Gastrocnemius medialis (tissue), 4 donors: ENCODE results near the gene ADCY9. TPM values are rescaled to one million over a fixed set of nuclear protein-coding genes. Genes with fewer than 3 reads are reported as not detected.

Experiments used
- ATAC-seq, 2 donors: fragments of 150-250 bp; one replicate each; pipeline ENCODE4 v1.9.1; 2016
- DNase-seq, 2 donors: peaks; one replicate each; pipeline ENCODE4 v3.0.0-alpha.2; 2019
- H3K27ac ChIP-seq, 4 donors: fragments of 200-600 bp; sonication (generic); 1 replicate in 1 of 4; 2 replicates in 3 of 4; pipeline ENCODE4 v1.5.1; 2016 to 2018; ENCODE audit warnings: mild to moderate bottlenecking in 2 of 4, moderate library complexity in 1 of 4
- H3K27me3 ChIP-seq, 3 donors: fragments of 200-600 bp; sonication (generic) in 2 of 3; 1 replicate in 1 of 3; 2 replicates in 2 of 3; pipeline versions ENCODE4 v1.5.1 to v1.6.0; 2016 to 2019; ENCODE audit warnings: mild to moderate bottlenecking in 1 of 3, moderate library complexity in 1 of 3
- H3K36me3 ChIP-seq, 2 donors: fragments of 200-600 bp; sonication (generic) in 1 of 2; one replicate each; pipeline ENCODE4 v1.5.1; 2017 to 2018
- H3K4me1 ChIP-seq, 2 donors: fragments of 200-600 bp; sonication (generic) in 1 of 2; one replicate each; pipeline ENCODE4 v1.5.1; 2016 to 2017; ENCODE audit warnings: mild to moderate bottlenecking in 2 of 2
- H3K4me3 ChIP-seq, 4 donors: fragments of 200-600 bp; sonication (generic) in 3 of 4; 1 replicate in 1 of 4; 2 replicates in 3 of 4; pipeline ENCODE4 v1.5.1; 2016 to 2019; ENCODE audit warnings: mild to moderate bottlenecking in 2 of 4
- H3K9me3 ChIP-seq, 3 donors: fragments of 200-600 bp; sonication (generic) in 2 of 3; 1 replicate in 1 of 3; 2 replicates in 2 of 3; pipeline ENCODE4 v1.5.1; 2016 to 2019
- POLR2A ChIP-seq, 2 donors: fragments of 450-650 bp; IDR thresholded peaks; one replicate each; pipeline ENCODE4 v1.6.1; 2017; ENCODE audit warnings: antibody characterized with exemption in 2 of 2, mild to moderate bottlenecking in 2 of 2, moderate library complexity in 2 of 2
- in situ Hi-C, 4 donors: fragments of 200-750 bp; cut with MboI; loops; one replicate each; pipeline versions ENCODE4 v1.15.0 to v1.8.0; 2017; ENCODE audit warnings: low sequenced_read_pairs in 4 of 4
- intact Hi-C: fragments of 100-400 bp; cut with DNase I; formaldehyde crosslinking; loops from one replicate; pipeline ENCODE4 v1.15.1; 2023; ENCODE audit warnings: low total_unique reads
- total RNA-seq, 4 donors: library from RNA; depleted of rRNA; stranded (reverse); fragments of >200 nt; gene quantifications; one replicate each; pipeline versions ENCODE4 v1.1.0 to v1.2.3, GENCODE V29; 2016
- TF ChIP-seq, protein P1 (sequence below), 5 experiments: fragments of 450-650 bp in 3 of 5; fragments of 200-600 bp in 2 of 5; sonication (generic) in 2 of 5; IDR thresholded peaks in 4 of 5; conservative IDR thresholded peaks in 1 of 5; 1 replicate in 4 of 5; 2 replicates in 1 of 5; pipeline ENCODE4 v1.5.1; 2016 to 2019; ENCODE audit warnings: antibody characterized with exemption in 5 of 5, mild to moderate bottlenecking in 3 of 5, moderate library complexity in 3 of 5

The ADCY9 gene
- total RNA-seq = 100 to 1,000 TPM in 3 of 4 donors, 10 to 100 TPM in 1; 84.9 to 223 (median 163) TPM

DNA sequence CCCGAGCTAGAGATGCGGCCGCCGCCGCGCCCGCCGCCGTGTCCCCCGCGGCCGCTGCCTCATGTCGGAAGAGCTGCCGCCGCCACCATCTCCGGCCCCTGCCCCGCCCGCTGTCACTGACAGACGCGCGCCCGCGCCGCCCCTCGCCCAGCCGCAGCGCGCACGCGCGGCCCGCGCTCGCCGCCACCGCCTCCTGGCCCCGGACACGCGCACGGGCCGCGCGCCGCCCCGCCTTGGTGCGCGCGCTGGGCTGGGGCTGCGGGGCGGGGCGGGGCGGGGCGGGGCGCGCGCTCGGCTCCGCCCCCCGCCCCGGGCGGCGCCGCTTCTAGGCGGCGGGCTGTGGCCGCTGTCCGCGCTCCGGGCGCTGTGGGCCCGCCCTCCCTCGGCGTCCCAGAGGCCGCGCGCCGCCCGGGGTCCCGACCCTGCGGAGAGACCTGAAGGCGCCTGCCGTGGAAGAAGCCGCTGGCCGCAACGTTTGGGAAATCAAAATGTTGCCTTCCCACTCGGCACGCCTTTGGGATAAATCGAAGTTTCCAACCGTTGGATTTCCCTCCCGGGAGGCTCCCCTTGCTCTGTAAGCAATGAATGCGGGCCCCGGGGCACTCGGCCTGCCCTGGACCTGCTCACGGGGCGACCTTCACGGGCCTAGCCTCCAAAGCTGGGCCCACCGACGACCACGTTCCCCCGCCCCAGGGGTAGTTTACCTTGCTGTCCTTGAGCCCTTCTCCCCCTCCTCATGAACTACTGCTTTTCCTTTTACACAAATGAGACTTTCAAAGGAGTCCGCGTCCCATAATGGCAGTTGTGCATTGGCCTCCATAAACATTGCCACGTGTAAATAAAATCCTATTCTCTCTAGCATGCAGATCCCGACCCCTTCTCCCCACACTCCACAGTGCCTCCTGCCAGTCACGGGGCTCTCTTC is at the start of gene ADCY9:
ADCY9 (minus strand) TSS at position 118 of the 925 bp plus-strand sequence. CDS start 1,000 bp downstream, outside the sequence.
- Histone ChIP-seq H3K36me3 (no peaks in the 10 kb centered on the region), H3K4me3 (peak within 1 kb of the TSS; percentile 66 to 82 (median 72)), H3K27me3 (no peaks in the 10 kb centered on the region), H3K27ac (peak within 1 kb of the TSS; percentile 83 to 93 (median 90)), H3K9me3 (no peaks in the 10 kb centered on the region), H3K4me1 (peaks cover 37 to 42% of the 10 kb centered on the region in 2 donors)
- in situ Hi-C loops (loop anchor here in 2 of 4 donors (25.0 kb wide), 2 partner anchors 129 to 146 kb away; partner anchors contain the start of gene TFAP4 (in 1 of the 2)), intact Hi-C loops (loop anchor here (1.0 to 5.0 kb wide), 5 partner anchors 67 to 504 kb away; partner anchors contain the start of gene SLX4)
- peak; percentile 64 to 74 for DNase-seq
- ATAC-seq = peak; percentile 63 to 66
- TF ChIP-seq, protein P1, sequence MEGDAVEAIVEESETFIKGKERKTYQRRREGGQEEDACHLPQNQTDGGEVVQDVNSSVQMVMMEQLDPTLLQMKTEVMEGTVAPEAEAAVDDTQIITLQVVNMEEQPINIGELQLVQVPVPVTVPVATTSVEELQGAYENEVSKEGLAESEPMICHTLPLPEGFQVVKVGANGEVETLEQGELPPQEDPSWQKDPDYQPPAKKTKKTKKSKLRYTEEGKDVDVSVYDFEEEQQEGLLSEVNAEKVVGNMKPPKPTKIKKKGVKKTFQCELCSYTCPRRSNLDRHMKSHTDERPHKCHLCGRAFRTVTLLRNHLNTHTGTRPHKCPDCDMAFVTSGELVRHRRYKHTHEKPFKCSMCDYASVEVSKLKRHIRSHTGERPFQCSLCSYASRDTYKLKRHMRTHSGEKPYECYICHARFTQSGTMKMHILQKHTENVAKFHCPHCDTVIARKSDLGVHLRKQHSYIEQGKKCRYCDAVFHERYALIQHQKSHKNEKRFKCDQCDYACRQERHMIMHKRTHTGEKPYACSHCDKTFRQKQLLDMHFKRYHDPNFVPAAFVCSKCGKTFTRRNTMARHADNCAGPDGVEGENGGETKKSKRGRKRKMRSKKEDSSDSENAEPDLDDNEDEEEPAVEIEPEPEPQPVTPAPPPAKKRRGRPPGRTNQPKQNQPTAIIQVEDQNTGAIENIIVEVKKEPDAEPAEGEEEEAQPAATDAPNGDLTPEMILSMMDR (IDR thresholded peaks at IDR 0.05 in 4 of 5, conservative IDR thresholded peaks at IDR 0.05 in 1 of 5) = peak in 1 of 5 experiments; percentile 6
- peak; percentile 81 to 88 for TF ChIP-seq POLR2A (IDR thresholded peaks at IDR 0.05)

DNA sequence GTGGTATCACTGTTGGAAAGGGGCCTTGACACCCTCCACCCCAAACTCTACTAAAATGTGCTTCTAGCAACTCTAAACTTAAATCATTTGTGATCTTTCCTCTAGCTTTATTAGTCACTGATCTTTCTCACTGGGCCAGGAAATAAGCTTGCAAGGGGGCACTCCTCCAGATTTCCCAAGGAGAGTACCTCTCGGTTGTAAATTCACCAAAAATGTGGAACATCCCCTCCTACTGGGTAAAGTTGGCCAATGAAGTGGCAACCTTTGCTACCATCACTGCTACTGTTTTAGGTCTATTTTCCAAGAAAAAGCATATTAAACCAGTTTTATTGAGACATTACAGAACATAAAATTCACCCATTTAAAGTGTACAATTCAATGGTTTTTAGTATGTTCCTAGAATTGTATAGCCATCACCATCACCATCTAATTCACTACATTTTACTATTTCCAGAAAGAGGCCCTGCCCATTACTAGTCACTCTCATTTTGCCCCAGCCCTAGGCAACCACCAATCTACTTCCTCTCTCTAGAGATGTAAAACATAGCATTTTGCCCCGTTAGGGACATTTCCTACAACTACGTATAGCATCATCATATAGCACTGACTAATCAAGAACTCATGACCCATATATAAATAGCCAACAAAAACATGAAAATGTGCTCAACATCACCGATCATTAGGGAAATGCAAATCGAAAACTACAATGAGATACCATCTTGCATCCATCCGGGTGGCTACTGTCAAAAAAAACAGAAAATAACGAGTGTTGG is 44.6 kb upstream of the ADCY9 start:
- Histone ChIP-seq H3K4me3 (no peak overlapping the region), H3K9me3 (no peaks in the 10 kb centered on the region), H3K27me3 (no peaks in the 10 kb centered on the region), H3K27ac (no peak overlapping the region), H3K36me3 (no peaks in the 10 kb centered on the region), H3K4me1 (no peaks in the 10 kb centered on the region)
- in situ Hi-C loops (no loop called here), intact Hi-C loops (no loop called here)
- ATAC-seq (no peak), DNase-seq (no peak)
- TF ChIP-seq POLR2A (IDR thresholded peaks at IDR 0.05) = no peak
- TF ChIP-seq, protein P1 (IDR thresholded peaks at IDR 0.05 in 4 of 5, conservative IDR thresholded peaks at IDR 0.05 in 1 of 5) = no peak

DNA sequence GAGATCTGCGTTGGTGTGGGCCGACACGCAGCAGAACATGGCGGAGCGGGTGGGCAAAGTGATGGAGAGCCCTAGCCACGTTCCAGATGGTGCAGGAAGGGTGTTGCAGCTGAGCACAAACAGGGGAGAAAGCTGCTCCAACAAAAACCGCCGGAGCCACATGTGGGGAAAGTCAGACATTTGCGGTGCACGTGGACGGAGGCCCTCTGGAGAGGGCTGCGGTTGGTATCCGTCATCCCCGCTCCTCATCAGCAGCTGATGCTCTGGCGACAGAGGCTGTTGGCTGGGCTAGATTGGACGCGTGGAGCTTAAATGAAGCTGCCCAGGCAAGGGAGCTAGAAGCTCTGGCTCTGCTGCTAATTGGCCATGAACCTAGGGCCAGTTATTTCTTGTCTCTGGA is 43.5 kb upstream of the ADCY9 start:
- Histone ChIP-seq H3K4me1 (no peaks in the 10 kb centered on the region), H3K27ac (no peak overlapping the region), H3K27me3 (no peaks in the 10 kb centered on the region), H3K36me3 (no peaks in the 10 kb centered on the region), H3K4me3 (no peak overlapping the region), H3K9me3 (no peaks in the 10 kb centered on the region)
- DNase-seq = no peak
- no peak for ATAC-seq
- no peak for TF ChIP-seq POLR2A (IDR thresholded peaks at IDR 0.05)
- TF ChIP-seq, protein P1 (IDR thresholded peaks at IDR 0.05 in 4 of 5, conservative IDR thresholded peaks at IDR 0.05 in 1 of 5) = no peak
- intact Hi-C loops (no loop called here), in situ Hi-C loops (no loop called here)

DNA sequence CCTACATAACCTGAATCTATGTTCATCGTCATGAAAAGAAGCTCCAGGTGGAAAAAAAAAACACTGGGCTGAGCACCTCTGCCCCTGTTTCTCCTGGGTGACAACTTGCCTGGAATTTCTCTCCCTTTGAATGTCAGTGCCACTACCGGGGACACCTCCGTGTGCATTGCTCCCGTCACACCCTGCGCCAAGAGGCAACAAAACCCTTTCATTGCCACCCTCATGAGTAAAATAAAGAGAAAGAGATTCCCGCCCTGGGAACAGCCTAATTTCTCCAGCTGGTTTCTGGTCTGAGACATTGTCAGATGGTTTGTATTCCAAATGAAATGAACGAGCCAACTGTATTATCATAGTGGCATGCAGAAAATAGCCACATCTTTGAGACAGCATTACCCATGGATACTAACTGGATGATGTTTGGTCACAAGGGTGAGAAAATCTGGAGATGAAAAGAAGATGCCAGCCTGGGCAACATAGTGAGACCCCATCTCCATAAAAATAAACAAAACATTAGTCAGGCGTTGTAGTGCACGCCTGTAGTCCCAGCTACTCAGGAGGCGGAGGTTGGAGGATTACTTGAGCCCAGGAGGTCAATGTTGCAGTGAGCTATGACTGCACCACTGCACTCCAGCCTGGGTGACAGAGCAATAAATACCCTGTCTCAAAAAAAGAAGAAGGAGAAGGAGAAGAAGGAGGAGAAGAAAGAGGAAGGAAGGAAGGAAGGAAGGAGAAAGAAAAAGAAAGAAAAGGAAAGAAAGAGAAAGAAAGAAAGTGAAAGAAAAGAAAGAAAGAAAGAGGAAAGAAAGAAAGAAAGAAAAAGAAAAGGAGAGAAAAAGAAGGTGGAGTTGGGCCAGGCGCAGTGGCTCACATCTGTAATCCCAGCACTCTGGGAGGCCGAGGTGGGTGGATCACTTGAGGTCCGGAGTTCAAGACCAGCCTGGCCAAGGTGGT is 42.2 kb upstream of the ADCY9 start:
- DNase-seq (no peak), ATAC-seq (no peak)
- Histone ChIP-seq H3K9me3 (no peaks in the 10 kb centered on the region), H3K27me3 (no peaks in the 10 kb centered on the region), H3K27ac (no peak overlapping the region), H3K4me1 (no peaks in the 10 kb centered on the region), H3K36me3 (no peaks in the 10 kb centered on the region), H3K4me3 (no peak overlapping the region)
- in situ Hi-C loops (no loop called here), intact Hi-C loops (no loop called here)
- TF ChIP-seq, protein P1 (IDR thresholded peaks at IDR 0.05 in 4 of 5, conservative IDR thresholded peaks at IDR 0.05 in 1 of 5) = no peak
- no peak for TF ChIP-seq POLR2A (IDR thresholded peaks at IDR 0.05)
